ENCODE data around the gene PRDM1.

- TF ChIP-seq ARNTL (CRISPR knock-in tag; IDR thresholded peaks at IDR 0.05; ENCODE audit: borderline replicate concordance, low read depth), result no peak
- no peak for TF ChIP-seq PATZ1 (CRISPR knock-in tag; IDR thresholded peaks at IDR 0.05; ENCODE audit: borderline replicate concordance)
- TF ChIP-seq CSDC2 (CRISPR knock-in tag; IDR thresholded peaks at IDR 0.05), result no peak
- no peak for TF ChIP-seq CREB5 (CRISPR knock-in tag; IDR thresholded peaks at IDR 0.05; ENCODE audit: low read depth)
- TF ChIP-seq OSR1 (CRISPR knock-in tag; IDR thresholded peaks at IDR 0.05), result no peak
- no peak for TF ChIP-seq SNAI2 (CRISPR knock-in tag; IDR thresholded peaks at IDR 0.05)
- TF ChIP-seq TCF4 (CRISPR knock-in tag; IDR thresholded peaks at IDR 0.05; ENCODE audit: borderline replicate concordance), result no peak
- no peak for TF ChIP-seq RARB (CRISPR knock-in tag; IDR thresholded peaks at IDR 0.05)
- TF ChIP-seq GLIS3 (CRISPR knock-in tag; IDR thresholded peaks at IDR 0.05), result no peak
- no peak for TF ChIP-seq ZFP30 (CRISPR knock-in tag; IDR thresholded peaks at IDR 0.05)
- no peak for TF ChIP-seq ESRRG (CRISPR knock-in tag; IDR thresholded peaks at IDR 0.05)
- no peak for TF ChIP-seq BACH2 (CRISPR knock-in tag; IDR thresholded peaks at IDR 0.05; ENCODE audit: borderline replicate concordance)
- no peak for TF ChIP-seq CSRNP3 (CRISPR knock-in tag; IDR thresholded peaks at IDR 0.05)
- no peak for TF ChIP-seq ZNF565 (CRISPR knock-in tag; conservative IDR thresholded peaks at IDR 0.05; ENCODE audit: low read depth)
Observed at GRCh38 chr6:106076139-106076538, 10.0 kb upstream of the PRDM1 start.
